GM10248 (cell line): ENCODE results near the gene HTT.

Experiments used
- CTCF ChIA-PET: fragments of 300-600 bp; sonication (Branson Sonifier 250); formaldehyde crosslinking; extraction: SDS; loops from one replicate; lab custom pipeline; 2021; ENCODE audit warnings: antibody characterized with exemption; lab: Yijun Ruan, JAX
- POLR2A ChIA-PET: fragments of 350-650 bp; sonication (Branson Sonifier 250); formaldehyde crosslinking; extraction: SDS; loops from one replicate; lab custom pipeline; 2020; ENCODE audit warnings: antibody characterized with exemption; lab: Yijun Ruan, JAX
- DNase-seq: peaks from one replicate; pipeline ENCODE4 v3.0.0; 2012; ENCODE audit errors: extremely low spot score
- TF ChIP-seq, protein P1 (sequence below): IDR thresholded peaks from 2 replicates; pipeline ENCODE4 v1.5.1; 2012; ENCODE audit warnings: mild to moderate bottlenecking, low read depth; ENCODE audit errors: extremely low read depth, missing control alignments, control extremely low read depth

HTT gene

DNA sequence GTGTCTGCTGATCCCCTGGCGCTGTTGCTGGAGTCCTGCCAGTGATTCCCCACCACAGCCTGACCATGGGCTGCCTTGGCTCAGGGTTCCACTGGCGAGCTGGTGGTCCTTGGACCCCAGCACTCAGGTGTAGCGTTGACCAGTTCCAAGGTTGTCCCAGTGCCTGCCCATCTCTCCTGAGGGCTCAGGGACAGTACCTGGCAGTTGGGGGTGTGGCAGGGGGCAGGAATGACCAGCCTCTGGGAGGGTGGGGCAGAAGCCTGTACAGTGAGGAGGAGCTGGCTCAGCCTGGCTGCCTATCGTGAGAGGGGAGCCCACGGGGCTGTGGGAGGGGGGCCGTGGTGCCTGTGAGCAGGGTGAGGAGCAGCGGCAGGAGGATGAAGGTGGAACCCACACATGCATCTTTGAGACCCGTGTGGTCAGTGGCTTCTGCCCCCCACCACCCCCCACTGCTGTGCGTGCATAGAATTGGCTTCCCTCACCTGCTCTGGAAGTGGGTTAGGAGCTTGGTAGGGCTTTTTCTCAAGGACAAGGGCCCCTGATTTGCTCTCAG lies 161.9 kb downstream of the HTT start:
- ChIA-PET POLR2A (no interaction called here), CTCF (no interaction called here)
- TF ChIP-seq, protein P1, sequence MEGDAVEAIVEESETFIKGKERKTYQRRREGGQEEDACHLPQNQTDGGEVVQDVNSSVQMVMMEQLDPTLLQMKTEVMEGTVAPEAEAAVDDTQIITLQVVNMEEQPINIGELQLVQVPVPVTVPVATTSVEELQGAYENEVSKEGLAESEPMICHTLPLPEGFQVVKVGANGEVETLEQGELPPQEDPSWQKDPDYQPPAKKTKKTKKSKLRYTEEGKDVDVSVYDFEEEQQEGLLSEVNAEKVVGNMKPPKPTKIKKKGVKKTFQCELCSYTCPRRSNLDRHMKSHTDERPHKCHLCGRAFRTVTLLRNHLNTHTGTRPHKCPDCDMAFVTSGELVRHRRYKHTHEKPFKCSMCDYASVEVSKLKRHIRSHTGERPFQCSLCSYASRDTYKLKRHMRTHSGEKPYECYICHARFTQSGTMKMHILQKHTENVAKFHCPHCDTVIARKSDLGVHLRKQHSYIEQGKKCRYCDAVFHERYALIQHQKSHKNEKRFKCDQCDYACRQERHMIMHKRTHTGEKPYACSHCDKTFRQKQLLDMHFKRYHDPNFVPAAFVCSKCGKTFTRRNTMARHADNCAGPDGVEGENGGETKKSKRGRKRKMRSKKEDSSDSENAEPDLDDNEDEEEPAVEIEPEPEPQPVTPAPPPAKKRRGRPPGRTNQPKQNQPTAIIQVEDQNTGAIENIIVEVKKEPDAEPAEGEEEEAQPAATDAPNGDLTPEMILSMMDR, result no peak
- no peak for DNase-seq

DNA sequence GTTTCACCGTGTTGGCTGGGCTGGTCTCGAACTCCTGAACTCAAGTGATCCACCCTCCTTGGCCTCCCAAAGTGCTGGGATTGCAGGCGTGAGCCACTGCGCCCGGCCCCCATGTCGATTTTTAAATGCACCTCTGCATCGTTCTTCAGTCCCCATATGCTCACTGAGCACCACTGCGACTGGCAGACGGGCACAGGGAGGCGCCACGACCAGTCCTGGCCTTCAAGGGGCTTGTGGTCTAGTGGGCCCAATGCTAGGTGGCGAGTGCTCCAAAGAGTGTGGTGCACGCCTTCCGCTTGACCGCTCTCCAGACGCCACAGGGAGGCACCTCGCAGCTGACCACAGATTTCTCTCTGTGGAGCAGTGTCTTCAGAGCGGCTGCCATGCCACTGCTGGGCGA lies 162.8 kb downstream of the HTT start:
- no peak for DNase-seq
- CTCF ChIA-PET, result no interaction called here
- TF ChIP-seq, protein P1, result no peak

DNA sequence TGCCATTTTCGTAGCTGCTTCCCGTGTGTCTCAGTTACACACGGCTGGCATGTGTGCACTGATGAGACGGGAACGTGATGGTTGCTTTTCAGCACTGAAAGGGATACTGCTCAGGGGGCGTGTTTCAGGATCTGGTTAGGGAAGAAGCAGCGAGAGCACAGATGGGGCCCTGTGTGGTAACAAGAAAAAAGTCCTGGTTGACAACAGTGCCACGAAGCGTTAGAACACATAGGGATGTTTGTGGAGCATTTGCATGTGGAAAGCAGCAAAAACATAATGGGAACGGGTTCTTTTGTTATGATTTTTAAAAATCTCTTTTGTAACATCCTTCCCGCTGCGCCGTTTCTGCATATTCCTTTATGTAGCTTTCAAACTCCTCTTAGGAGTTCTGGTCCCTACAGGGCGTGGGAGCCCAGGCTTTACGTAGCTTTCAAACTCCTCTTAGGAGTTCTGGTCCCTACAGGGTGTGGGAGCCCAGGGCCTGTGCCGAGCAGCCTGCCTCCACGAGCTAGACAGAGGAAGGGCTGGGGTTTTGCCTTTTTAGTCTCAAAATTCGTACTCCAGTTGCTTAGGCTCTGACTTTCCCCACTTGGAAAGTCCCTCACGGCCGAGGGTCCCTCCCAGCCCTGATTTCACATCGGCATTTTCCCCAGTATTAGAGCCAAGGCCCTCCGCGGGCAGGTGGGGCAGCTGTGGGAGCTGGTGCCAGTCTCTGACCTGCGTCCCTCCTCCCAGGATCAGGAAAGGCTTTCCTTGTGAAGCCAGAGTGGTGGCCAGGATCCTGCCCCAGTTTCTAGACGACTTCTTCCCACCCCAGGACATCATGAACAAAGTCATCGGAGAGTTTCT lies 163.5 kb downstream of the HTT start:
- CTCF ChIA-PET, result no interaction called here
- no peak for DNase-seq
- TF ChIP-seq, protein P1, result no peak
- POLR2A ChIA-PET, result no interaction called here

More for the DNA sequence above, 162.8 kb downstream of the HTT start:
- POLR2A ChIA-PET, result no interaction called here

DNA sequence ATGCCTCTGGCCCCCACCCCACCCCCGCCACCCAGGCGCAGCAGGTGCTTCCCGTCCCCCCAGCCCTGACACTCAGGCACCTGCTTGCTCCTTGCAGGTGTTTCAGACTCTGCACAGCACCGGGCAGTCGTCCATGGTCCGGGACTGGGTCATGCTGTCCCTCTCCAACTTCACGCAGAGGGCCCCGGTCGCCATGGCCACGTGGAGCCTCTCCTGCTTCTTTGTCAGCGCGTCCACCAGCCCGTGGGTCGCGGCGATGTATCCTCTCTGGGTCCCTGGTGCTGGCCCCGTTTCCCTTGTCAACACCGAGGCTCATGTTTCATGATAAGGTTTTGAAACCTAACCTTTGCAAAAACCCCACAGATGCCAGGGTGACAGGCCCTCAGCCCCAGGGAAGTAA lies 164.2 kb downstream of the HTT start:
- ChIA-PET CTCF (no interaction called here), POLR2A (no interaction called here)
- TF ChIP-seq, protein P1, result no peak
- no peak for DNase-seq

DNA sequence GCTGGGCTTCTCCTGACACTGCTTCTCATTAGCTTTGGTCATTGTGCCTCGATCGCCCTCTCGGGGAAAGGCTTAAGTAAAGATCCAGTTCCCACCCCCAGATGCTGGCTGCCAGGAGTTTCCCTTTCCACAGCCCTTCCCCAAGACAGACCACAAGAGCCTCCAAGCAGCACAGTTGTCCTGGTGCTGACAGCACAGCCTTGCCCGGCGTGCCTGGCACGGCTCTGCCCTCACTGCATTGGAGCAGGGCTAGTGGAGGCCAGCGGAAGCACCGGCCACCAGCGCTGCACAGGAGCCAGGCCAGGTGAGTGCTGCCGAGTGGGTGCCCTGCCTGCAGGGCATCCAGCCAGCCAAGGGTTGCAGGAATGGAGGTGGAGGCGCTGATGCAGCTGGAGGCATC lies 164.8 kb downstream of the HTT start:
- TF ChIP-seq, protein P1, result no peak
- no peak for DNase-seq
- ChIA-PET CTCF (no interaction called here), POLR2A (no interaction called here)

DNA sequence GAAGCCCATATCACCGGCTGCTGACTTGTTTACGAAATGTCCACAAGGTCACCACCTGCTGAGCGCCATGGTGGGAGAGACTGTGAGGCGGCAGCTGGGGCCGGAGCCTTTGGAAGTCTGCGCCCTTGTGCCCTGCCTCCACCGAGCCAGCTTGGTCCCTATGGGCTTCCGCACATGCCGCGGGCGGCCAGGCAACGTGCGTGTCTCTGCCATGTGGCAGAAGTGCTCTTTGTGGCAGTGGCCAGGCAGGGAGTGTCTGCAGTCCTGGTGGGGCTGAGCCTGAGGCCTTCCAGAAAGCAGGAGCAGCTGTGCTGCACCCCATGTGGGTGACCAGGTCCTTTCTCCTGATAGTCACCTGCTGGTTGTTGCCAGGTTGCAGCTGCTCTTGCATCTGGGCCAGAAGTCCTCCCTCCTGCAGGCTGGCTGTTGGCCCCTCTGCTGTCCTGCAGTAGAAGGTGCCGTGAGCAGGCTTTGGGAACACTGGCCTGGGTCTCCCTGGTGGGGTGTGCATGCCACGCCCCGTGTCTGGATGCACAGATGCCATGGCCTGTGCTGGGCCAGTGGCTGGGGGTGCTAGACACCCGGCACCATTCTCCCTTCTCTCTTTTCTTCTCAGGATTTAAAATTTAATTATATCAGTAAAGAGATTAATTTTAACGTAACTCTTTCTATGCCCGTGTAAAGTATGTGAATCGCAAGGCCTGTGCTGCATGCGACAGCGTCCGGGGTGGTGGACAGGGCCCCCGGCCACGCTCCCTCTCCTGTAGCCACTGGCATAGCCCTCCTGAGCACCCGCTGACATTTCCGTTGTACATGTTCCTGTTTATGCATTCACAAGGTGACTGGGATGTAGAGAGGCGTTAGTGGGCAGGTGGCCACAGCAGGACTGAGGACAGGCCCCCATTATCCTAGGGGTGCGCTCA lies 165.8 kb downstream of the HTT start:
- TF ChIP-seq, protein P1, result no peak
- POLR2A ChIA-PET, result interaction anchor here (0.5 kb wide), 1 partner anchor 15 kb away, joined by 4 read pairs; no protein-coding TSS in a partner anchor
- CTCF ChIA-PET, result no interaction called here
- no peak for DNase-seq
